NCI-H345 (cell line): ENCODE data around the gene DNAJC15.
A peak's percentile ranks its signal among the peaks of the same experiment; 100 is the strongest.

Experiments used
- DNase-seq: peaks from one replicate; lab custom pipeline; 2025; lab: John Stamatoyannopoulos, UW

DNAJC15 gene

DNA sequence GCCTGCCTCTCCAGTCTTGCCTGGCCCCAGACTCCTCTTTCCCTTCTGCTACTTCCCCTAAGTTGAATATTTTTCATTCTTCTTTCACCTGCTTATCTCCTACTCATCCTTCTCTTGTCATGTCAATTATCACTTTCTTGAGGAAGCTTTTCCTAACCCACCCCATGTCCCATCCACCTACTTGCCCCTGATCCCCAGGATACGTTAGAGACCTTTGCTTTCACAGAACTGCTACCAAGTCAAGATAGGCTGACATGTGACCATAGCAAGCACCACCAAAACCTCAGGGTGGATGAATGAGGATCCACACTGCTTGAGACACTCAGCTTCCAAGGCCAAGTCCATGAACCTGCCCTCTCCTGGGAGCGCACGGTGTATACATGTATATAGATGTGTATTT, 131.5 kb downstream of the DNAJC15 start:
- DNase-seq = no peak

DNA sequence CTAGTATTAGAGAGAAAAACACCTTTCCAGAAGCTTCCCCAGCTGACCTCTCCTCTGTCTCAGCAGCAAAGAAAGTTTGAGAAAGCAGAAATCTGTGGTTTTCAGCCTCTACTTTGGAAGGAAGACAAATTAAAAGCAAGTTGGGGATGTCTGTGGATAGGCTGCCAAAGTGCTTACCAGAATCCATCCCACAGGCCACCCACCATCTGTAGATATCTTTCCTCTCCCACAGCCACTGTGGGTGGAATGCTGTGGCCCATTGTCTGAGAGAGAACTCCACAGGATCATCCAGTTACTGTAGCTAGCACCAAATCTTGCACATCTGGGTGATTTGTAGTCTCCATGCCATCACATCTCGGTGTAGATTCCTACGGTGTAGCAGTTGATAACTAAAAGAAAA, 133.5 kb downstream of the DNAJC15 start:
- DNase-seq = no peak

DNA sequence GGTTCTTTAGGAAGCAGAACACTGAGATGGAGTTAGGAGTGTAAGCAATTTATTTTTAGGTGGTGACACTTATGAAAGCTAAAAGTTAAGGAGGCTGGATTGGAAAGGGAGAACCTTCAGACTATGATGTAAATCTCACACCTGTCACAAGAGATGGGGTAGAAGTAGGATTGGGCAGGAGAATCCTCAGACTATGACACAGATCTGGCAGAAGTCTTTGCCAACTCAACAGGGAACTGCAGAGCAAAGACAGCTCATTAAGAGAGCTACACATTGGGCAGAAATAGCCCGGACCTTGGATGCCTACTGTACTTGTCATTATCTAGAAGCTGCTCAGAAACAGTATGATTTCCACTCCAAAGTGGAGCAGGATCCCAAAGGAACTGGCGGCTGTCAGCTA, 134.4 kb downstream of the DNAJC15 start:
- no peak for DNase-seq

DNA sequence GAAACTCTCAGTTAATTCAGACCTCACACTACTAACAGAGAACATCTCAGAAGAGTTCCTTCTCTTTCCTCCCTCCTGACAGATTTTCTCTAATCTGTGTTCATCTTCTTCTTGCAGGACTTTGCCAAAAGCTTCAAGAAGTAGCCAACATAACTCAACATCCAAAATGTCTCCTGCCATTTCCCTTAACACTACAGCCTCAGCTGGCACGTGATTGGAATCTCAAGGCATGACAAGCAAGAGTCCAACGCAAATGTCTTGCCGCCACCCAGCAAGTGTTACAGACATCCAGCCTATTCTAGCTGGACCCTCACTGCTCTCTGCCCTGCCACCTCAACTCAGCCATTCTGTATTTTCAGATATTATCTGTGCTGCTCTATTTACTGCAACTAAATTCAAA, 135.1 kb downstream of the DNAJC15 start:
- DNase-seq = no peak

DNA sequence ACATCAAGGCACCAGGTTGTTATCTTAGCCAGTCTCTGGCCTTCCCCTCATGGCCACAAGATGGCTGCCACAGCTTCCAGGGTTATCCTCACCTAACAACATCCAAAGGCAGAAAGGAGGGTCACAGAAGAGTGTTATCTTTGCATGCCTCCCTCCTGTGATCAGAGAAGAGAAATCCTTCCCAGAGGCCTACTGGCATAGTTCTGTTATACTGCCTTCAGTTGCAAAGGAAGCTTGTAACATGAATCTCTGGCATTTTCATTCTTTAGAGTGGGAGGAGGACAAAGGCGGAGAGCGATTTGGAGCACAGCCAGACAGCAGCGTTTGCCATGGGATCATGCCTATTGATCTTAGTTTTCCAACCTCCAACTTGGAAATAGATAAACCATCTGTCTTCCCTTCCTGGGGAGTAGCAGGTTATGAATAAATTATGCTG, 135.7 kb downstream of the DNAJC15 start:
- peak; percentile 75 for DNase-seq
